A673 (cell line): Measurements from ENCODE around the gene LARGE2.

Experiments
- EZH2 ChIP-seq: fragments of 200-600 bp; sonication (generic); IDR thresholded peaks from 2 replicates; pipeline ENCODE4 v1.6.1; 2017; ENCODE audit warnings: borderline replicate concordance, low read depth, mild to moderate bottlenecking, mixed read lengths, antibody characterized with exemption, low read length; ENCODE audit not compliant: poor library complexity, severe bottlenecking
- TF ChIP-seq, protein P1 (sequence below): fragments of 300-800, 200-600 bp; sonication (generic); conservative IDR thresholded peaks from 2 replicates; pipeline ENCODE4 v1.5.1; 2017; ENCODE audit warnings: low read depth, mild to moderate bottlenecking, antibody characterized with exemption, low read length, moderate library complexity, mixed read lengths

DNA sequence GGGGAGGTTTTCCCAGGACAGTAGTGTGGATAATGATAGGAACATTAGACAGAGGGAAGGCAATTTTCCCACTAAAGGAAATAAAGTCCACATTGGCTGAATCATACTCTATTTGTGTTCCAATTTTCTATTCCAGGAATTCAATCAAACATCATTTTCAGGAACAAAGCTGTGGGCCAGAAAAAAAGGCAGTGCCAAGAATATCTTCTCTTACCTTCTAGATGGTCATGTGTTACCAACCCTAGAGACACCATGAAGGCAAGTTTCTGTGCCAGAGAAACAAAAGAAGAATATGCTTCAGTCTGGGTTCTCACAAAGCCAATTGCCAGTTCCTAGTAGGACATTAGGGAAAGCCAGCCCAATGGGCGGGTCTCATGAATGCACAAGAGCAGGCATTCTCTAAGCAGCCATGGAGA, 27.5 kb downstream of the LARGE2 start:
- no peak for TF ChIP-seq EZH2
- TF ChIP-seq, protein P1, sequence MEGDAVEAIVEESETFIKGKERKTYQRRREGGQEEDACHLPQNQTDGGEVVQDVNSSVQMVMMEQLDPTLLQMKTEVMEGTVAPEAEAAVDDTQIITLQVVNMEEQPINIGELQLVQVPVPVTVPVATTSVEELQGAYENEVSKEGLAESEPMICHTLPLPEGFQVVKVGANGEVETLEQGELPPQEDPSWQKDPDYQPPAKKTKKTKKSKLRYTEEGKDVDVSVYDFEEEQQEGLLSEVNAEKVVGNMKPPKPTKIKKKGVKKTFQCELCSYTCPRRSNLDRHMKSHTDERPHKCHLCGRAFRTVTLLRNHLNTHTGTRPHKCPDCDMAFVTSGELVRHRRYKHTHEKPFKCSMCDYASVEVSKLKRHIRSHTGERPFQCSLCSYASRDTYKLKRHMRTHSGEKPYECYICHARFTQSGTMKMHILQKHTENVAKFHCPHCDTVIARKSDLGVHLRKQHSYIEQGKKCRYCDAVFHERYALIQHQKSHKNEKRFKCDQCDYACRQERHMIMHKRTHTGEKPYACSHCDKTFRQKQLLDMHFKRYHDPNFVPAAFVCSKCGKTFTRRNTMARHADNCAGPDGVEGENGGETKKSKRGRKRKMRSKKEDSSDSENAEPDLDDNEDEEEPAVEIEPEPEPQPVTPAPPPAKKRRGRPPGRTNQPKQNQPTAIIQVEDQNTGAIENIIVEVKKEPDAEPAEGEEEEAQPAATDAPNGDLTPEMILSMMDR = no peak
